Measurements from ENCODE around the gene ADIG.
"Not testable (repeated sequence)": the region's sequence is repeated elsewhere in the genome, so short reads cannot be mapped to it uniquely, and the experiment has no call there.

ADIG gene

DNA sequence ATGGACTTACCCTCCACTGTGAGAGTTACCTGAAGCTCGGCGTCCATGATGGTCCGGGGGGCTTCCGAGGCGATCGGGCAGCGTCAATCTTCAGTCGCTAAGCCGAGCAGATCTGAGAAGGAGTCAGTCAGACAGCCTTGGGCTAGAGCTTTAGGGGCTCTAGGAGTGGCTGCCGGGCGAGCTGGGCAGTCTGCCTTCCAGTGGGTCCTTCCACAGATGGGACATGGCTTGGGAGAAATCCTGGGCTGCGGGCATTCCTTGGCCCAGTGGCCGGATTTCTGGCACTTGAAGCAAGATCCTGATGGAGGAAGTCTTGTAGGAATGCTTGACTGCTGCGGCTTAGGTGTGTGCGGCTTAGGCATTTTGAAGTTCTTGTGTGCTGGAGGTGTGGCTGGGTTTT is 14.9 kb downstream of the ADIG start:
- DNase-seq; intact Hi-C loops (cut with DNase I): not testable (repeated sequence)

DNA sequence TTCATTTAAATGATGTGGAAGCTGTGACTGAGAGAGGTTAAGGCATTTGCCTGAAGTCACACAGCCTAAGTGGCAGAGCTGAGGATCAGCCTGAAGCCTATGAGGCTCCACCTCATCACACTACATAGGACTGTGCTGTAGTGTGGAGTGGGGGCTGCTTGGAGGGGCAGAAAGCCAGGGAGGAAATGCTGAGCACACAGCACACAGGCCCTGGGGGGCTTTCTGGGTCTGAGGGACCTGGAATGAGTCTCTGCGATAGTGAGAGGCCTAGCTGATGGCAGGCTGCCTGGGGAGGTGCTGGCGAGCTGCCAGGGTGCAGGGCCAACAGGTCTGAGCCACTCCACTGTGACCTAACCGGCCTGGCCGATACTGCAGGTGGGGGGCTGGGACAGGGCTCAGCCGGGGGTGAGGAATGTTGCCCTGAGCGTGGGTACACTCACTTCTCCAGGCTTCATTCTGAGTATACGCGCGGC is 18.4 kb downstream of the ADIG start:
- DNase-seq, result no peak
- intact Hi-C loops (cut with DNase I), result no loop called here

DNA sequence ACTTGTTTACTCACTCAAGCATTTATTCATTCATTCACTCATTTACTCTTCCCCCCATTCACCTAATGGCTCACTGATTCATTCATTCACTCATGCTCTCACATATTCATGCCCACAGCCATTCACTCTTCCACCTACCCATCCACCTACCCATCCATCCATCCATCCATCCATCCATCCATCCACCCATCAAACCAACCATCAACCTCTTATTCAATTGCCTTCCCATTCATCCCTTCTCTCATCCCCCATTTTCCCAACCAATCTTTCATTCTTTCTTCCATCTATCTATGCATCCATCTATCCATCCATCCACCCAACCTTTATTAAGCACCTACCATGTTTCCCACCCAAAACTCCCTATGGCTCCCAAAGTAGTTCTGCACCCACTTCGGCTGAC is 19.1 kb downstream of the ADIG start:
- DNase-seq, result no peak
- intact Hi-C loops (cut with DNase I), result no loop called here

DNA sequence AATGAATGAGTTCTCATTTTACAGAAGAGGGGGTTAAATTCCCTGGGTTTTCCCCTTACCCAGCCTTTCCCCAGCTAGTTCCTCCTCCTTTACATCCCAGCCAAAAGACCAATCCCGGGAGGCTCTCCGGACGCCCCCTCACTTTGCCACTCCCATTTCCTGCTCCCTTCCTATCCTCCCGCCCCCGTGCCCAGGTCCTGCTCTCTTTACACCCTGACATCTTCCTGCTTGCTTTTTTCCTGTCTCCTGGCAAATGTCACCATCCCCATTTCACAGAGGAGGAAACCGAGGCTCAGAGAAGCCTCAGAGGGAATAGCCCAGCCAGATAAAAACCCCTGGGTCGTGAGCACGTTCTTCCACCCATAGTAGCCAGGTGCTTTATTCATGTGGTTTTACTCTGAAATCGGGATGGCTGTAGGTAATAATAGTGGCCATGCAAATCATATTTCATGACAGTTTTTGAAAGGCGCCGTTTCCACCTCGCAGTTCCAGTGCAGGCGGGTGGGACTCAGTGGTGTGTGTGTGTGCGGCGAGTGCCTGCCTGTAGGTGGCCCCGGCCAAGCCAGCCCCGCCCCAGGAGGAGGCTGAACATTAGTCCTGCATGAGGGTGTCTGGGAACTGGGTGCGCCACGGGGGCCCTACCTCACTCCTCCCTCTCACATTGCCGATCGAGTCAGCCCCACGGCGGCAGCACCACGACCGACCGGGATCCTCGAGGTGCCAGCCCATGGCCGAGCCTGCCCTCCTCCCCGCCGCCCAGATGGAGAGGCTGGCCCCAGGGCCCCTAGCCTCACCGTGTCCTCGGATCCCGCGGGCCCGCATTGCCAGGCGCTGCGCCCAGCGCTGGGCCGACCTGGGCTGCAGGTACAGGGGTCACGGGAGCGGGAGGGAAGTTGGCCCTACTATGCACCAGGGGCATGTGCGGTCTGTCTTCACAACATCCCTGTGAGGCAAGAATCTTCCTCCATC is 20.5 kb downstream of the ADIG start, which contains the start of gene ARHGAP40:
TSS of gene ARHGAP40 (plus strand) at position 594 of the 969 bp plus-strand sequence.
- intact Hi-C loops (cut with DNase I), result no loop called here
- DNase-seq, result peak in 40 of 42 donors; percentile 22 to 87 (median 66)

DNA sequence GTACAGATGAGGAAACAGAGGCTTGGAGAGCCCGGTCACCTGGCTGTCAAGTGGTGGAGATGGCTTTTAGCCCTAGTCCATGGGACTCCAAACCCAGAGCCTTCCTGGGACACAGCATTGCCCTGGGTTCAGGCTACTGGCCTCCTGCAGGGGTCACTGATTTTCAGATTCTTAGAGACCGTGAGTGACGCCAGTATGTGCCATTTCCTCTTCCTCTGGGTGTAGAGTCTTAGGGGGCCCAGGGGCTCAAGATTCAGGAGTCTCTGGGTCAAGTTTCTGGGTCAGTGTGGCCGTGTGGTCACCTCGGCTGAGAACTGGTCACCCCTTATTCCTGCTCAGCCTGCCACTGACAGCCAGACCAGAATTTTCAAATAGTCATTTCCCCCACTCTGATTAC is 21.2 kb downstream of the ADIG start:
- intact Hi-C loops (cut with DNase I), result no loop called here
- no peak for DNase-seq

DNA sequence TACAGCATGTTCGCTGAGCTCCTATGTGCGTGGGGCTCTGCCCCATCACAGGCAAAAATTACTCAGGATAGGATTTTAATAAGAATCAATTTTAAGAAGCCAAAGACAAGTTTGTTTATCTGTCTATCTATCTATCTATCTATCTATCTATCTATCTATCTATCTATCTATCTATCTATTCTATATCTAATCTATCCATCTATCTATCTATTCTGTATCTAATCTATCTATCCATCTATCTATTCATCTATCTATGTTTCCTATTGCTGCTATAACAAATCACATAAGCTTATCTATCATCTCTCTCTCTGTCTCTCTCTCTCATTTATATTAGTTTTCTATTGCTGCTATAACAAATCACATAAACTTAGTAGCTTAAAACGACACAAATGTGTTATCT is 22.3 kb downstream of the ADIG start:
- intact Hi-C loops (cut with DNase I), result no loop called here
- no peak for DNase-seq

DNA sequence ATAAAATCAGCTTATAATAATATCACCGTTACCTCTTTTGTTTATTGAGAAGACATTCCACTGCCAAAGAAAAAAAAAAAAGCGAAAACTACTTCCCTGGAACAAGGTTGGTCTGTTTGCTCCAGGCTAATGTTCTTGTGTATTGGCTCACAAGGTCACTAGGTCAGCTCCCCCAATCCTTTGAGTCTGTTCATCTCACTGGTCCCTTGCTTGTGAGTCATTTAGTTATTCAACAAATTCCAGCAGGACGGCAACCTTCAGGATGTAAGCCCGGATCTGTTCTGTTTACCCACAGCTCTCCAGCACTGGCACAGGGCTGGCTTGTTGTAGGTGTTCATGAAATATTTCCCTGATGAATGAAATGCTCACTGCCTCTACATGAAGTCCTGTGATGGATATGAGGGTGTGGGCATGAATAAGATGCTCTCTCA is 23.9 kb downstream of the ADIG start:
- peak in 2 of 42 donors; percentile 13 to 50 for DNase-seq
- intact Hi-C loops (cut with DNase I), result no loop called here

DNA sequence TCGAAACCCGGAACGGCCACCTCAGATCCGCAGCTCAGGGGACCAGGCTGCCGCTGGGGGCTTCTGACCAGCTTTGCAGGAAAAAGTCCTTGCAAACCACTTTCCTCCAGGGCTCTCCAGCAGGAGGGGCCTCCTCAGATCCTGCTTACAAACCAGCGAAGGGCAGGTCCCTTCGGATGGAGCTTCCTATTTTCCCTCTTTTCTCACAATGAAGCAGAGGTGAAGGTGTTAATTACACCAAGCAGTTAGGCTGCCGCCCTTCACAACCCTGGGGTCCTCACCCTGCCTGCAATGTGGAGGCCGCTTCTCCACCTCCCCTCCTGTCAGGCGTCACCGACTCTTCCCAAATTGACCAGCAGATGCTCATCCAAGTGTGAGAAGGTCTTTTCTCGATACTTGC is 26.4 kb downstream of the ADIG start:
- DNase-seq, result no peak
- intact Hi-C loops (cut with DNase I), result no loop called here

DNA sequence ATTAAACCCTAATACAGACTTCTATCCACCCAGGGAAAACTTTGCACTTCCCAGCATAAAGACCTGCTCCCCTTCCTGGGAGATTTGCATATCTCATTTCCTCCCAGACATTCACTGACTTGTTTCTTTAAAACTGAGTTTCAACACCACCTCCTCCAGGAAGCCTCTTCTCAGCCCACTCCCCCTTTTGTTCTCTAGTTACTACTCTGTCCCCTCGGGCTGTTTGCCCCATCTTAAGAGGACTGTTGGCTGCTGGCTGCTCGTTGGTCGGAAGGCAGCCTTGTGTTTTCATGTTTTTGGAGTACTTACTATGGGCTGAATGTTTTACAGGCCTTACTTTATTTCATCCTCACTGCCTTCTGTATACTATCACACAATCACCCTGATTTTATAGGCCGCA is 27.2 kb downstream of the ADIG start:
- intact Hi-C loops (cut with DNase I), result no loop called here
- DNase-seq, result no peak

DNA sequence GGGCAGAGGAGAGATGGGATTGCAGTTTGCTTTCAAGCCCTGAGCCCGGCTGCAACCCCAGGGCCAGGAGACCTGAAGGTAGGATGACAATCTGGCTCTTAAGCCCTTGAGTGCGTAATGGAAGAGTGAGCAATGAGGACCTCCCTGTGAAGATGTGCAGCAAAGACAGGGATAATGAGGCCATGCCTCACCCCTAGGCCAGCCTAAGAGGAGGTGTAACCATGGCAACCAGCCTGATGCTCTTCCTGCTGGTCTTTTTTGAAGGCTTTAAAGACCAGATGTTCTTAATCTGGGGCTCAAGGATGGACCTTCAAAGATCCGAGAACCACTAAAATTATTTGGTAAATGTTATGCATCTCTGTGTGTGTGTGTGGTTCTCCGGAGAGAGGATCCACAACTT is 28.8 kb downstream of the ADIG start:
- no peak for DNase-seq
- intact Hi-C loops (cut with DNase I), result no loop called here

DNA sequence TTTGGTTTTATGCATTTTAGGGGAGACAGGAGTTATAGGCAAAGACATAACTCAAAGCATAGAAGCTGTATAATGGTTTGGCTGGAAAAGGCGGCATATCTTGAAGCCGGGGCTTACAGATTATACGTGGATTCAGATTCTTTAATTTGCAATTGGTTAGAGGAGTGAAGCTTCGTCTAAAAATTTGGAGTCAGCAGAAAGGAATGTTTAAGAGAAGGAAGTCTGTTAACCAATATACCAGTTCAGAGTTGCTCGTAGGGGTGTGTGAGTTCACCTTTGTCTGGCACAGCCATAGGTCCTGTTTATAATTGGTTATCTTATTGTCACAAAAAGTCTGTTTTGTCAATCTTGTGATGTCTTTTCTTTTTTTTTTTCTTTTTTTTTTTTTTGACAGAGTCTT is 29.5 kb downstream of the ADIG start:
- intact Hi-C loops (cut with DNase I), result no loop called here

DNA sequence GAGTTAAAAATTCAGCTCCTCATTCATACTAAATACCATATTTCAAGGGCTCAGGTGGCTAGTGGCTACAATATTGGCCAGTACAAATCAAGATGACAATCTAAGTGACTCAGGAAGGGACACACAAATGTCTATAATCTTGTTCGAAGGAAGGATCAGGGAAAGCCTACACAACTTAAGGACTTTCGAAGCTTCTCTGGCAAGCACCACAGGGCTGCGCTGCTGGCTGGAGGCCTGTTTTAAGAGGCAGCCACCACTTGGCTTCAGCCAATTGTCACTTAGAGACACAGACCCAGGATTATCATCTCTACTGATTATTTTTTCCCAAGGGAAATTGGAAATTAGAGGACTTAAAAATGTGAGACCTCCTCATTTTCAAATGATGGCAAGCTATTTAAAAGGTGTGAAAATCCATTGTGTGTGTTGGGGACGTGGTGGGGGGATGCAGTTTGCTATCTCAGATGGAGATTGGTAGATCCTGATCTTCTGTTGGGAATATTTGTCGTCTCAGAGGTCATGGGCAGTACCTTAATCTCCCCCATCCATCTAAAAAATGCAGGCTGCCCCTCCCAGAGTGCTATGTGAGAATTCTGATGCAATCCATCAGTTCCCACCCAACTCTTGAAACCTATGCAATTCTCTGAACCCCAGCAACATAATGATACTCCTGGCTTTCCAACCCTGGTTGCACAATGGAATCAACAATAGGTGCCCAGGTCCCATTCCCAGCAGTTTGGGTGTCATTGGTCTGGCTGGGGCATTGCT is 31.9 kb downstream of the ADIG start:
- DNase-seq, result no peak
- intact Hi-C loops (cut with DNase I), result no loop called here

More for the DNA sequence above, 29.5 kb downstream of the ADIG start:
- DNase-seq, result no peak

DNA sequence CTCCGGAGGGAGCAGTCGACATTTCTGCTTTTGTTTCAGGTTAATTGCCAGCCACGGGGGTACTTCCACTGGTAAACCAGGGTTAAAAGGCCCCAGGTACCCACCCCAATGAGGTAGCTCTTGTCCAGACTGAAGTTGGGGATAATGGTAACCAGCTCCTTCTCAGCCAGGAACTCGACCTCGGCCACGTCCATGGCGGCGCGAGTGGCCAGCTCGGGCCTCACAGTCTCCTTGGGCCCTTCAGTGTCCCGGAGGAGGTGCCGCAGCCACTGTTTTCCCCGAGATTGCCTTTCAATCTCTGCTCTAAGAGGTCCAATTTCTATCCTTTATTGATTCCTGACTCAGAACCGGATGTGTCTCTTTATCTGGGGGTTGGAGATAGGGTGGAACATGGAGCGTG is 34.3 kb downstream of the ADIG start:
- intact Hi-C loops (cut with DNase I), result no loop called here
- no peak for DNase-seq

DNA sequence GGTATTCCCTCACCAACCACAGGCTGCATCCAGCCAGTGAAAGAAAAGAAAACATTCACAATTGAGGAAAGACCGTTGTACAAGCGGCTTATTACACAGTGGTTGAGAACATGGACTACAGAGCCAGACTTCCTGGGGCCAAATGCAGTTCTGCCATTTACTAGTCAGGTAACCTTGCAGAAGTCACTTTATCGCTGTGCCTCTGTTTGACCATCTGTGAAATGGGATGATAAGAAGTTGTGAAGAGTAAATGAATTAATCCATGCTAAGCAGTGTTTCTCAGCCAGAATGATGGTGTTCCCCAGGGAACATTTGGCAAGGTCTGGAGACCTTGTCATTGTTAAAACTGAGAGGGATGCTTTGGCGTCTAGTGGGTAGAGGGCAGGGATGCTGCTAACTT is 35.5 kb downstream of the ADIG start:
- DNase-seq, result no peak
- intact Hi-C loops (cut with DNase I), result no loop called here

DNA sequence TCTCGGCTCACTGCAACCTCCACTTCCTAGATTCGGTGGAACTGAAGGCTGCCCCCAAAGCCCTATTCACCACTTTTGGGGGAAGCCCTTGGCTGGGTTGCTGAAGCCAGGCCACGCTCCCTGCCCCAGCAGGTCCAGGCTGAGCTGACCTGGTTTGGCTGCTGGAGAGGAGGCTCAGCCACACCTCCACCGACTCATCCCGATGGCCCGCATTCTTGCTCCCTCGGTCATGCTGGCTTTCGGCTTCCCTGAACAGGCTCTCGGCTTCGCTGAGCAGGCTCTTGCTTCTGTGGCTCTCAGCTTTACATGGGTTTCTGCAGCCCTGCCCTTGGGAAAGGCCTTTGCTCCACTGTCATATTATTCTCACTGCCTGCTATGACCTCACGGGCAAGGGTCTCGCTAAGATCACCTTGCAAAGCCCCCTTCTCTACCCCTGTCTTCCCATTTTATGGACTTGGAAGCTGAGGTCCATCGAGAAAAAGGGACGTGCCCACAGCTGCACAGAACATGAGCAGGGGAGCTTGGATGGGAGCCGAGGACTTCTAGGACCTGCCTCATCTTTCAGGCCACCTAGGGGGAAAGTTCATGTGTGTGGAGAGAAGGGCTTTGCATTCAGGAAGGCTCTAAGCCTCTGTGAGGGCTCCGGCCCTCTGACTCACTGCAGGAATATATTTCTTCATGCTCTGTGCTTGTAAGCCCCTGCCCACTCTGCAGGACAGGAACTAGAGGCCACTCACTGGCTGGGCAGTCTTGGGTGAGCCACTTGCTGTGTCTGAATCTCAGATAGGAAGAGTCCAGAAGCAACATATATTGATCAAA is 36.2 kb downstream of the ADIG start:
- no peak for DNase-seq
- intact Hi-C loops (cut with DNase I), result no loop called here

DNA sequence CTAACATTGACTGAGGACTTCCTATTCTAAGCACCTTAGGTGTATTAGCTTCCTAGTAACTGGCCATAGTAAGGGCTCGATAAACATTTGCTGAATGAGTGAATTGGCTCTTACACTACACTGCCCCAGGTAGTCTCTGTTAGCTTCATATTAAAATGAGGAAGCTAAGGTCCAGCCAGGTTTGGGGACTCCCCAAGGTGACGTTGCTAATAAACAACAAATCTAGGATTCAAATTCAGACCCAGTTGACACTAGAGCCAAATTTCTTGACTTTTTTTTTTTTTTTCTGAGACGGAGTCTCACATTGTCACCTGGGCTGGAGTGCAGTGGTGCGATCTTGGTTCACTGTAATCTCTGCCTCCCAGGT is 36.8 kb downstream of the ADIG start:
- intact Hi-C loops (cut with DNase I), result no loop called here
- DNase-seq, result no peak

DNA sequence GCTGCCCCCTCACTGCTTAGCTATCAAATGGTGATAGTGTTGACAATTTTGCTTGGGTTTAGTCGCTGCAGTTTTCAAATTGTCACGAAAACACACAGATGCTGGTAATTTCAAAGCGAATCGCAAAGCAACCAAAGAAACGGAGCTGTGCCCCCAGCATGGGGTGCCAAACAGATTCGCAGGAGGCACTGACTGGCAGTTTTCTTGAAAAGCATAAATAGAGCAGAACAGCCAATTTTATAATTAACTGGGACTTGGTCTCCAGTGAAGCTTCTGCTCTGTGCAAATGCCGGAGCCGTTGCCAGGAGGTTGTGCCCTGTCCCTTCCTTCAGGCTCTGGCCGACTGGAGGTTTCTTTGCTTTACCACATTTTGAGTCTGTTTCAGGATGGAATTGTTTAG is 39.4 kb downstream of the ADIG start:
- intact Hi-C loops (cut with DNase I), result no loop called here
- peak in 1 of 42 donors; percentile 3 for DNase-seq

DNA sequence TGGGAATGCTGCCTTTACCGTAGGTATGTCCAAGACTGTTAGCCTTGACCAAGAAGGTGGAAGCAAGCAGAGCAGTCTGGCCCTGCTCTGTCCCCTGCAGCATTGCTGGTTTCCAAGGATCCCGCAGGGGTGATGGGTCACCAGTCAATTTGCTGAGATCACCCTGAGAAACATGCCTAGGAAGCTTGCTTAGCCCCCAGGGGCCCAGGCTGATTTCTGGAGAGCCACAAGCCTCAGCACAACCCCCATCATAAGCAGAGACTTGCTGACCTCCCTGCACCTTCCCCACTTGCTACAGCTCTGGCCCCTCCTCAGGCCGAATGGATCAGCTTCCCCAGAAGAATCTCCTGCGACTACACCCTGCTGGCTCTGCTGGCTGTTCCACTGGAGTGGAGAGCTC is 42.1 kb downstream of the ADIG start:
- intact Hi-C loops (cut with DNase I), result no loop called here
- DNase-seq, result no peak

DNA sequence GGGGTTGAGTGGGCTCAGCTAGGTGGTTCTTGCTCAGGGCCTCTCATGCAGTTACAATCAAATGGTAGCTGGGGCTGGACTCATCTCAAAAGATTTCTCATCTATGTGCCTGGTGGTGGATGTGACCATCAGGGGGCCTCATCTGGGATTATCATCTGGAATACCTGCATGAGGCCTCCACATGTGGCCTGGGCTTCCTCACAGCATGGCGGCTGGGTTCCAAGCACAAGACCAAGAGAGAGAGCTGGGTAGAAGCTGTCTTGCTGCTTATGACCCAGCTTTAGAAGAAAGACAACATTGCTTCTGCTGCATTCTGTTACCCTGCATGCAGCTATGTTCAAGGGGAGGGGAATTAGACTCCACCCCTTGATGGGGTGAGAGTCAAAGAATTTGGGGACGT is 43.1 kb downstream of the ADIG start:
- intact Hi-C loops (cut with DNase I), result no loop called here
- no peak for DNase-seq

Data from head of caudate nucleus (tissue), 42 donors.